B cell (primary cell): Measurements from ENCODE around the gene PAX6. TPM values are rescaled to one million over a fixed set of nuclear protein-coding genes. Genes with fewer than 3 reads are reported as not detected.

Experiments used
- ATAC-seq: fragments of 200-7000 bp; cut with Tn5 transposase; one replicate; pipeline ENCODE4 v1.10.0; 2021; ENCODE audit warnings: low read depth, mild to moderate bottlenecking, moderate number of reproducible peaks, moderate library complexity
- CTCF ChIA-PET: fragments of 350-600 bp; sonication (Branson Sonifier 250); formaldehyde crosslinking; loops from one replicate; lab custom pipeline; 2021; ENCODE audit warnings: antibody characterized with exemption, inconsistent platforms; lab: Charles Lee
- POLR2A ChIA-PET: fragments of 350-600 bp; sonication (Branson Sonifier 250); formaldehyde crosslinking; loops from one replicate; lab custom pipeline; 2021; ENCODE audit warnings: antibody characterized with exemption; lab: Charles Lee
- DNase-seq: peaks from one replicate; pipeline ENCODE4 v3.0.0; 2013
- H2AFZ ChIP-seq: 2 replicates; pipeline ENCODE4 v1.6.1; 2012; ENCODE audit warnings: mild to moderate bottlenecking, low read depth, low read length; ENCODE audit not compliant: insufficient read depth, poor library complexity, severe bottlenecking
- H3K27ac ChIP-seq, 2 donors: 1 replicate in 1 of 2; 2 replicates in 1 of 2; pipeline ENCODE4 v1.5.1; 2012 to 2013; ENCODE audit warnings: low read length in 2 of 2, mild to moderate bottlenecking in 2 of 2, moderate library complexity in 1 of 2
- H3K27me3 ChIP-seq, 4 experiments: fragments of 200-600 bp in 1 of 4; sonication (generic) in 1 of 4; replicated peaks in 1 of 4; 1 replicate in 2 of 4; 2 replicates in 2 of 4; pipeline versions ENCODE4 v1.6.1 to v1.7.0; 2013 to 2016; ENCODE audit warnings: low read length in 3 of 4, mild to moderate bottlenecking in 2 of 4, mixed read lengths in 1 of 4, moderate library complexity in 1 of 4; ENCODE audit not compliant: insufficient read depth in 4 of 4, control insufficient read depth in 3 of 4; ENCODE audit errors: control extremely low read depth in 1 of 4
- H3K36me3 ChIP-seq, 2 experiments: replicated peaks in 1 of 2; 1 replicate in 1 of 2; 2 replicates in 1 of 2; pipeline versions ENCODE4 v1.6.1 to v1.7.1; 2013; ENCODE audit warnings: low read length in 1 of 2; ENCODE audit not compliant: insufficient read depth in 2 of 2, control insufficient read depth in 1 of 2; ENCODE audit errors: control extremely low read depth in 1 of 2, extremely low read depth in 1 of 2
- H3K4me1 ChIP-seq, 2 donors: fragments of 200-600 bp in 1 of 2; sonication (generic) in 1 of 2; 1 replicate in 1 of 2; 2 replicates in 1 of 2; pipeline versions ENCODE4 v1.5.1 to v1.6.1; 2013 to 2017; ENCODE audit warnings: low read length in 2 of 2; ENCODE audit not compliant: control insufficient read depth in 2 of 2, insufficient read depth in 2 of 2
- H3K4me2 ChIP-seq: replicated peaks from 2 replicates; pipeline ENCODE3; 2012; ENCODE audit warnings: mild to moderate bottlenecking, low read depth, low read length; ENCODE audit not compliant: poor library complexity, severe bottlenecking
- H3K4me3 ChIP-seq, 5 experiments: fragments of 200-600 bp in 1 of 5; sonication (generic) in 1 of 5; 1 replicate in 3 of 5; 2 replicates in 2 of 5; pipeline versions ENCODE4 v1.5.1 to v1.7.0; 2011 to 2016; ENCODE audit warnings: low read length in 4 of 5, mild to moderate bottlenecking in 4 of 5, low read depth in 2 of 5, control low read depth in 1 of 5, moderate library complexity in 1 of 5; ENCODE audit not compliant: insufficient read depth in 1 of 5; ENCODE audit errors: control extremely low read depth in 1 of 5, extremely low read depth in 1 of 5
- H3K79me2 ChIP-seq: fragments of 200-600 bp; sonication (generic); one replicate; pipeline ENCODE4 v1.6.0; 2016; ENCODE audit warnings: low read length; ENCODE audit not compliant: control insufficient read depth, insufficient read depth
- H3K9ac ChIP-seq: fragments of 200-600 bp; sonication (generic); 2 replicates; pipeline ENCODE4 v1.6.1; 2017; ENCODE audit warnings: mild to moderate bottlenecking, low read length, moderate library complexity
- H3K9me3 ChIP-seq, 3 donors: one replicate each; pipeline versions ENCODE4 v1.6.1 to v1.7.1; 2013; ENCODE audit warnings: low read length in 2 of 3; ENCODE audit not compliant: control insufficient read depth in 2 of 3, insufficient read depth in 1 of 3; ENCODE audit errors: control extremely low read depth in 1 of 3
- H4K20me1 ChIP-seq: 2 replicates; pipeline ENCODE4 v1.6.0; 2012; ENCODE audit warnings: mild to moderate bottlenecking, low read length; ENCODE audit not compliant: insufficient read depth, control insufficient read depth, poor library complexity, severe bottlenecking
- H3K27ac Mint-ChIP-seq: one replicate; pipeline ENCODE4 v1.8.0; 2021; ENCODE audit warnings: mixed read lengths
- H3K27me3 Mint-ChIP-seq: one replicate; pipeline ENCODE4 v1.8.0; 2021; ENCODE audit warnings: mixed read lengths
- H3K4me1 Mint-ChIP-seq: one replicate; pipeline ENCODE4 v1.8.0; 2021; ENCODE audit warnings: mixed read lengths
- H3K4me3 Mint-ChIP-seq: one replicate; pipeline ENCODE4 v1.8.0; 2021; ENCODE audit warnings: mixed read lengths
- H3K9me3 Mint-ChIP-seq: one replicate; pipeline ENCODE4 v1.8.0; 2022; ENCODE audit warnings: mixed read lengths; ENCODE audit not compliant: insufficient read depth
- CTCF ChIP-seq: fragments of 200-600 bp; IDR thresholded peaks from one replicate; pipeline ENCODE4 v1.8.0; 2022; ENCODE audit warnings: antibody characterized with exemption, mild to moderate bottlenecking
- EZH2 ChIP-seq: IDR thresholded peaks from 2 replicates; pipeline ENCODE4 v1.6.1; 2012; ENCODE audit warnings: borderline replicate concordance, low read depth, mild to moderate bottlenecking, moderate library complexity, low read length; ENCODE audit not compliant: insufficient read depth, poor library complexity, severe bottlenecking
- WGBS: methylation state at CpG from one replicate; pipeline ENCODE4 v1.1.5; 2013; ENCODE audit warnings: missing lambda C conversion rate; ENCODE audit not compliant: insufficient coverage; 5-methylcytosine and 5-hydroxymethylcytosine counted together
- intact Hi-C: fragments of 100-400 bp; cut with micrococcal nuclease; formaldehyde crosslinking; loops from one replicate; pipeline ENCODE4 v1.10.0; 2022
- polyA plus RNA-seq: library from polyadenylated mRNA; depleted of rRNA; stranded (reverse); fragments of >200 nt; gene quantifications from 2 replicates; pipeline ENCODE4 v1.2.3, GENCODE V29; 2012
- total RNA-seq, 2 donors: library from RNA; stranded (reverse); fragments of 120-200 nt in 1 of 2; gene quantifications; 1 replicate in 1 of 2; 2 replicates in 1 of 2; pipeline versions ENCODE4 v1.2.3 to v1.2.4, GENCODE V29; 2013 to 2022

Gene PAX6
- total and polyA plus RNA-seq, 2 donors (not counting 1 experiment from before 2014, with no cell fraction given): not detected

- POLR2A ChIA-PET: no interaction called here
- no peak overlapping the region for H3K4me3 Mint-ChIP-seq
These were observed 10.6 kb upstream of the PAX6 start for GRCh38 chr11:31821766-31822165.

More at GRCh38 chr11:31821766-31822165, 10.6 kb upstream of the PAX6 start:
- intact Hi-C loops: loop anchor here (2.0 kb wide), 1 partner anchor 23 kb away; no protein-coding TSS in a partner anchor
- Histone ChIP-seq H3K4me1 (peaks cover 13 to 28% of the 10 kb centered on the region in 2 donors), H3K27ac (no peak overlapping the region), H3K79me2 (no peaks in the 10 kb centered on the region), H3K27me3 (peaks cover 0 to 98% (median 84%) of the 10 kb centered on the region in 4 experiments), H3K9ac (no peak overlapping the region), H3K36me3 (no peaks in the 10 kb centered on the region), H4K20me1 (no peaks in the 10 kb centered on the region), H2AFZ (no peak overlapping the region), H3K9me3 (peaks cover 2 to 83% (median 4%) of the 10 kb centered on the region in 3 donors), H3K4me2 (no peak overlapping the region), H3K4me3 (no peak overlapping the region)
- peaks cover 10% of the 10 kb centered on the region for H3K4me1 Mint-ChIP-seq
- CTCF ChIA-PET: no interaction called here
- ATAC-seq (no peak), DNase-seq (peak; percentile 5)
- TF ChIP-seq CTCF (no peak), EZH2 (no peak)
- H3K27ac Mint-ChIP-seq: no peak overlapping the region
- 40% methylated on average over 5 of the region's 8 CpGs for WGBS
- peaks cover 56% of the 10 kb centered on the region for H3K27me3 Mint-ChIP-seq
- H3K9me3 Mint-ChIP-seq: no peaks in the 10 kb centered on the region
